Smooth muscle cell (in vitro differentiated cells): Measurements from ENCODE around the gene C2CD3. TPM values are rescaled to one million over a fixed set of nuclear protein-coding genes. Genes with fewer than 3 reads are reported as not detected.

Experiments
- DNase-seq: peaks from one replicate; lab custom pipeline; 2025; ENCODE audit not compliant: unreplicated experiment; lab: John Stamatoyannopoulos, UW
- H2AFZ ChIP-seq: fragments of 200-600 bp; sonication (generic); 2 replicates; pipeline ENCODE4 v1.6.0; 2016; ENCODE audit warnings: antibody characterized with exemption, low read depth, mild to moderate bottlenecking
- H3F3A ChIP-seq: fragments of 200-600 bp; sonication (generic); 2 replicates; pipeline ENCODE4 v1.6.0; 2017; ENCODE audit warnings: antibody characterized with exemption, low read depth
- H3K27ac ChIP-seq: fragments of 200-600 bp; sonication (generic); 2 replicates; pipeline ENCODE4 v1.5.1; 2016; ENCODE audit warnings: low read depth, mild to moderate bottlenecking
- H3K27me3 ChIP-seq: fragments of 200-600 bp; sonication (generic); 2 replicates; pipeline ENCODE4 v1.6.1; 2016; ENCODE audit warnings: low read depth, mild to moderate bottlenecking
- H3K36me3 ChIP-seq: fragments of 200-600 bp; sonication (generic); 2 replicates; pipeline ENCODE4 v1.5.1; 2016; ENCODE audit warnings: low read depth
- H3K4me1 ChIP-seq: fragments of 200-600 bp; sonication (generic); 2 replicates; pipeline ENCODE4 v1.5.1; 2016; ENCODE audit warnings: low read depth
- H3K4me2 ChIP-seq: fragments of 200-600 bp; sonication (generic); 2 replicates; pipeline ENCODE4 v1.6.0; 2016; ENCODE audit warnings: mild to moderate bottlenecking
- H3K4me3 ChIP-seq: fragments of 200-600 bp; sonication (generic); 2 replicates; pipeline ENCODE4 v1.5.1; 2016; ENCODE audit warnings: mild to moderate bottlenecking
- H3K79me2 ChIP-seq: fragments of 200-600 bp; sonication (generic); 2 replicates; pipeline ENCODE4 v1.6.0; 2016; ENCODE audit warnings: low read depth, mild to moderate bottlenecking
- H3K9ac ChIP-seq: fragments of 200-600 bp; sonication (generic); 2 replicates; pipeline ENCODE4 v1.6.0; 2016; ENCODE audit warnings: low read depth
- H3K9me3 ChIP-seq: fragments of 200-600 bp; sonication (generic); replicated peaks from 2 replicates; pipeline ENCODE4 v1.5.1; 2016; ENCODE audit warnings: low read depth
- H4K20me1 ChIP-seq: fragments of 200-600 bp; sonication (generic); 2 replicates; pipeline ENCODE4 v1.6.0; 2016; ENCODE audit warnings: low read depth
- CTCF ChIP-seq: fragments of 200-600 bp; sonication (generic); IDR thresholded peaks from 2 replicates; pipeline ENCODE4 v1.5.1; 2017; ENCODE audit warnings: borderline replicate concordance, mild to moderate bottlenecking, antibody characterized with exemption; ENCODE audit not compliant: insufficient read depth, poor library complexity, severe bottlenecking
- WGBS: methylation state at CpG from one replicate; pipeline ENCODE4 v1.1.7; 2016; ENCODE audit warnings: low lambda C conversion rate; 5-methylcytosine and 5-hydroxymethylcytosine counted together
- polyA plus RNA-seq: library from polyadenylated mRNA; unstranded; fragments of >200 nt; fragmentation: Nextera tagmentation; extraction: Ambion mirVana; gene quantifications from 2 replicates; pipeline ENCODE4 v1.2.1, GENCODE V29; 2016
- total RNA-seq: library from RNA; depleted of rRNA; stranded (reverse); fragments of >200 nt; gene quantifications from 2 replicates; pipeline ENCODE4 v1.2.3, GENCODE V29; 2014

C2CD3 gene
- total and polyA plus RNA-seq, 2 experiments from 2014 or later = 4.9 to 24.1 TPM

- Histone ChIP-seq H3K79me2 (no peaks in the 10 kb centered on the region), H4K20me1 (no peaks in the 10 kb centered on the region), H3K4me3 (no peak overlapping the region), H3K9ac (no peak overlapping the region), H3K4me2 (no peak overlapping the region), H3K9me3 (no peaks in the 10 kb centered on the region), H3K36me3 (no peaks in the 10 kb centered on the region), H3F3A (peaks cover 3% of the 10 kb centered on the region), H2AFZ (no peak overlapping the region), H3K27ac (no peak overlapping the region), H3K4me1 (peaks cover under 1% of the 10 kb centered on the region), H3K27me3 (no peaks in the 10 kb centered on the region)
- DNase-seq = no peak
- TF ChIP-seq CTCF = no peak
- 94% methylated on average over 4 of the region's 4 CpGs for WGBS
Observed at GRCh38 chr11:74144592-74144991, 26.2 kb downstream of the C2CD3 start.

- Histone ChIP-seq H3K27me3 (no peaks in the 10 kb centered on the region), H3K4me1 (peaks cover 9% of the 10 kb centered on the region), H3K36me3 (no peaks in the 10 kb centered on the region), H3K4me2 (no peak overlapping the region), H3K4me3 (no peak overlapping the region), H3K9ac (no peak overlapping the region), H3K9me3 (no peaks in the 10 kb centered on the region), H3F3A (peaks cover 20% of the 10 kb centered on the region), H2AFZ (no peak overlapping the region), H4K20me1 (no peaks in the 10 kb centered on the region), H3K79me2 (no peaks in the 10 kb centered on the region), H3K27ac (peak overlapping the region; percentile 16)
- no peak for TF ChIP-seq CTCF
- WGBS = 85% methylated on average over 3 of the region's 3 CpGs
- no peak for DNase-seq
Observed at GRCh38 chr11:74142624-74143023, 28.2 kb downstream of the C2CD3 start.

- WGBS = 96% methylated on average over 3 of the region's 3 CpGs
- Histone ChIP-seq H3K36me3 (no peaks in the 10 kb centered on the region), H3K27ac (peak overlapping the region; percentile 17)
Observed at GRCh38 chr11:74141908-74142307, 28.9 kb downstream of the C2CD3 start.

More at GRCh38 chr11:74141908-74142307, 28.9 kb downstream of the C2CD3 start:
- peaks cover 9% of the 10 kb centered on the region for H3K4me1 ChIP-seq
- H4K20me1 ChIP-seq = no peaks in the 10 kb centered on the region
- H3K27me3 ChIP-seq = no peaks in the 10 kb centered on the region
- H3F3A ChIP-seq = peaks cover 21% of the 10 kb centered on the region
- H3K9ac ChIP-seq = no peak overlapping the region
- no peak overlapping the region for H2AFZ ChIP-seq
- no peaks in the 10 kb centered on the region for H3K9me3 ChIP-seq
- no peak overlapping the region for H3K4me2 ChIP-seq
- no peak for DNase-seq
- no peak overlapping the region for H3K4me3 ChIP-seq
- no peak for TF ChIP-seq CTCF
- H3K79me2 ChIP-seq = no peaks in the 10 kb centered on the region
